GM21423 (cell line): ENCODE results near the gene RTN4.
"Not testable (repeated sequence)": the region's sequence is repeated elsewhere in the genome, so short reads cannot be mapped to it uniquely, and the experiment has no call there.

Experiments
- ATAC-seq: cut with Tn5 transposase; IDR thresholded peaks from one replicate; pipeline ENCODE4 v1.9.1; 2021; ENCODE audit warnings: mild to moderate bottlenecking, moderate library complexity; ENCODE audit not compliant: unreplicated experiment

The RTN4 gene

GRCh38 chr2:55076019-55076418 lies 25.8 kb upstream of the RTN4 start:
- ATAC-seq, result not testable (repeated sequence)

- ATAC-seq, result no peak
Observed at GRCh38 chr2:55073000-55073983, 23.0 kb upstream of the RTN4 start.

DNA sequence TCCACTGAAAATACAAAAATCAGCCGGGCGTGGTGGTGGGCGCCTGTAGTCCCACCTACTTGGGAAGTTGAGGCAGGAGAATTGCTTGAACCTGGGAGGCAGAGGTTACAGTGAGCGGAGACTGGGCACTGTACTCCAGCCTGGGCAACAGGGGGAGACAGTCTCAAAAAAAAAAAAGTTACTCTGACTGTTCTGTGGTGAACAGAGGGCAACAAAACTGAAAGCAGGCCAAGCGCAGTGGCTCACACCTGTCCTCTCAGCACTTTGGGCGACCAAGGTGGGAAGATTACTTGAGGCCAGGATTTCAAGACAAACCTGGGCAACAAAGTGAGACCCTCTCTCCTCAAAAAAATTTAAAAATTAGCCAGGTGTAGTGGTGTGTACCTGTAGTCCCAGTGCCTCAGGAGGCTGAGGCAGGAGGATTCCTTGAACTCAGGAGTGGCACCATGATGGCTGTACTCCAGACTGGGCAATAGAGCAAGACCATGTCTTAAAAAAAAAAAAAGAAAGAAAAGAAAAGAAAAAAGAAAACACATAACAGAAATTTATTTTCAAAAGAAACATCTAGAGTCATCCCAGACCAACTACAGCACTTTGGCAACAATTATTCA lies 13.6 kb upstream of the RTN4 start:
- ATAC-seq, result no peak

DNA sequence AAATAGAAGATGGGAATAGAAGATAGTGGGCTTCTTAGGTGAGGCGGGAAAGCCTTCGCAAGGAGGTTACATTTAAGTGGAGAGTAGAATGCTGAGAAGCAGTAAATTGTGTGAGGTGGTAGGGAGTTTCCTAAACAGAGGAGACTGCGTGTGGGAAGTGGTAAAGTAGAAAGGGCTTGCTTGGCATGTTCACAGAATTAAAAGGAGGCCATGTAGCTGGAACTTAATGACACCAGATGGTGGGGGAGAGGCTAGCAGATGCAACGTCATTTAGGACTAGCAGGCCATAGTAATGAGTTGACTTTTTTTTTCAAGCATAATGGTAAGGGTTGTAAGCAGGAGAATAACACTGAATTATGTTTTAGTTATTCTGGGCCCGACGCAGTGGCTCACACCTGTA lies 13.0 kb upstream of the RTN4 start:
- no peak for ATAC-seq

DNA sequence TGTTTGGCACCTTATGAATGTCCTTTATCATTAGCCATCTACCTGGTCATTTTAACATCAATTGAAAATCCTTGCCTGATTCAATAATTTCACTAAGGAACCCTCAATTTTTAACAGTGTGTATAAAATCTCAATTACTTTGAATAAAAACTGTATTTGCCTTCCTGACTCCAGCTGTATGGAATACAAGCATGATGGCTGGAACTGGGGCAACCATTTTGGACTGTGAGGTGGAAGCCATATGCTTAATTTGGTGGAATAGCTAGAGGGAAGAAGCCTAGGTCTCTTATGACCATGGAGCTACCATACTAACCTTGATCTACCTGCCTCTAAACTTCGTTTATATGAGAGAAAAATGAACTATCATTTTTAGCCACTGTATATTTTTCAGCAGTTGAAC lies 12.5 kb upstream of the RTN4 start:
- no peak for ATAC-seq

DNA sequence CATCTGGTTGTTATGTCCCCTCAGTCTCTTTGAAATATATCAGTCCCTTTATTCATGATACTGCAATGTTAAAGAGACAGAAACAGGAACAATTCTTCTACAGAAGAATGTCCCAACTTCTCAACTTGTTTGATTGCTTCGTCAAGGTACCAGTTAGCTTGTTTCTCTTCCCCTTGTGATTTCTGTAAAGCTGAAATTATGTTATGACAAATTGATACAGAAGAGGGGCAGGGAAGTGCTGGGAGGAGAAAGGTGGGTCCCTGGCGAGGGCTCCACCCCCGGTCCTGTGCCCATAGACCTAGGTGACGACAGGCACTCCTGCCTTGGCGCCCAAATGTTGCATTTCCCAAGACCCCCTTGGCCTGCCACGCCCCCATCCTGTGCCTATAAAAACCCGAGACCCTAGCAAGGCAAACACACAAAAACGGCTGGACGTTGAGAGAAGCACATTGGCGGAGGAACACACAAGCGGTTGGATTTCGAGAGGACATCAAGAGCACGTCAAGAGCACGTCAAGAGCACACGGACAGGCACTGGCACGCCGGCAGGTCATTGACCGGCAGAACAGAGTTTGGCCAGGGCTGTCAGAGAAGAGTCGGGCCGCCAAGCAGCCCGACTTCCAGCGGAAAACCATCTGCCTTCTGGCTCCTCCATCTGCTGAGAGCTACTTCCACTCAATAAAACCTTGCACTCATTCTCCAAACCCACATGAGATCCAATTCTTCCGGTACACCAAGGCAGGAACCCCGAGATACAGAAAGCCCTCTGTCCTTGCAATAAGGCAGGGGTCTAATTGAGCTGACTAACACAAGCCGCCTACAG lies 11.5 kb upstream of the RTN4 start:
- ATAC-seq, result no peak

DNA sequence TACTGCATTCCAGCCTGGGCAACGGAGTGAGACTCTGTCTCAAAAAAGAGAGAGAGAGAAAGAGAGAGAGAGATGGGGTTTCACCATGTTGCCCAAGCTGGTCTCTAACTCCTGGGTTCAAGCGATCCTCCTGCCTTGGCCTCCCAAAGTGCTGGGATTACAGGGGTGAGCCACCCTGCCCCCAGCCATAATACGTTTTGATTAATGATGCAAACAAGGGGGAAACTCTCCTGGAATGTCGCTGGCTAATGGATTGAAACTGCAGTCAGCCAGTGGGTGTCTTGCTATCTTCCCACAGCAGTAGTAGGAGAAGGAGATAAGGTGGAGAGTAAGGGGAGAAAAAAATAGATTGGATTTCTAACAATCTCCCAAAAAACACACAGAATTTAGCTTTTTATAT lies 9.5 kb upstream of the RTN4 start:
- ATAC-seq, result no peak

- ATAC-seq, result no peak
Observed at GRCh38 chr2:55057474-55057873, 7.2 kb upstream of the RTN4 start.

DNA sequence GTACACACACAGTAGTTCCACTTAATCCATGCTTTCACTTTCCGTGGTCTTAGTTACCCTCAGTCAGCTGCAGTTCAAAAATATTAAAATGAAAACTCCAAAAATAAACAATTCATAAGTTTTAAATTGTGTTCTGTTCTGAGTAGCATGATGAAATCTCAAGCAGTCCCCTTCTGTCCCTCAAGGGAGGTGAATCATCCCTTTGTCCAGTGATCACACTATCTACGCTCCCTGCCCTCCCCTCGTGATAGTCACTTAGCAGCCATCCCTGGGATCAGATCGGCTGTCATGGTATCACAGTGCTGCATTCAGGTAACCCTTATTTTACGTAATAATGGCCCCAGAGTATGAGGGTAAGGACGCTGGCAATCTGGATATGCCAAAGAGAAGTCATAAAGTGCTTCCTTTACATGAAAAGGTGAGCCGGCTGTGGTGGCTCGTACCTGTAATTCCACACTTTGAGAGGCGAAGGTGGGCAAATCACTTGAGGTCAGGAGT lies 5.8 kb upstream of the RTN4 start:
- no peak for ATAC-seq

- peak; percentile 17 for ATAC-seq
Observed at GRCh38 chr2:55054106-55054875, 4.0 kb upstream of the RTN4 start.

GRCh38 chr2:55053225-55053624 lies 3.0 kb upstream of the RTN4 start:
- not testable (repeated sequence) for ATAC-seq

- no peak for ATAC-seq
Observed at GRCh38 chr2:55052129-55053061, 2.1 kb upstream of the RTN4 start.

- no peak for ATAC-seq
Observed at GRCh38 chr2:55051026-55051866, 995 bp upstream of the RTN4 start.

DNA sequence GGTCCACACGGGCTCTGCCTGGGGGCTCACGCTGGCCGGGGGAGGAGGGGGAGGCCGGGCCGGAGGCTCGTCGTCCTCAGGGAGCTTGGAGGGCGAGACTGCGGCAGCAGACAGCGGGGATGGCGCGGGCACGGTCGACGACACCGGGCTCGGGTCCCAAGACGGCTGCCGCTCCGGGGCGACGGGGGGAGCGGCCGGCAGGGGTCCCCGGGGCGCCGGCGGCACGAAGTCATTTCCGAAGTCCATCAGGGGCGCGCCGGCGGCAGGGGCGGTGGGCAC lies 491 bp downstream of the RTN4 start:
- ATAC-seq, result no peak

GRCh38 chr2:55049043-55049820 lies 1.0 kb downstream of the RTN4 start:
- ATAC-seq, result peak; percentile 11

GRCh38 chr2:55048508-55049042 lies 1.7 kb downstream of the RTN4 start:
- ATAC-seq, result no peak

- ATAC-seq, result no peak
Observed at GRCh38 chr2:55047677-55048299, 2.5 kb downstream of the RTN4 start.
